ENCODE measurements around the gene SDR9C7.
"Not testable (repeated sequence)": the region's sequence is repeated elsewhere in the genome, so short reads cannot be mapped to it uniquely, and the experiment has no call there.

DNA sequence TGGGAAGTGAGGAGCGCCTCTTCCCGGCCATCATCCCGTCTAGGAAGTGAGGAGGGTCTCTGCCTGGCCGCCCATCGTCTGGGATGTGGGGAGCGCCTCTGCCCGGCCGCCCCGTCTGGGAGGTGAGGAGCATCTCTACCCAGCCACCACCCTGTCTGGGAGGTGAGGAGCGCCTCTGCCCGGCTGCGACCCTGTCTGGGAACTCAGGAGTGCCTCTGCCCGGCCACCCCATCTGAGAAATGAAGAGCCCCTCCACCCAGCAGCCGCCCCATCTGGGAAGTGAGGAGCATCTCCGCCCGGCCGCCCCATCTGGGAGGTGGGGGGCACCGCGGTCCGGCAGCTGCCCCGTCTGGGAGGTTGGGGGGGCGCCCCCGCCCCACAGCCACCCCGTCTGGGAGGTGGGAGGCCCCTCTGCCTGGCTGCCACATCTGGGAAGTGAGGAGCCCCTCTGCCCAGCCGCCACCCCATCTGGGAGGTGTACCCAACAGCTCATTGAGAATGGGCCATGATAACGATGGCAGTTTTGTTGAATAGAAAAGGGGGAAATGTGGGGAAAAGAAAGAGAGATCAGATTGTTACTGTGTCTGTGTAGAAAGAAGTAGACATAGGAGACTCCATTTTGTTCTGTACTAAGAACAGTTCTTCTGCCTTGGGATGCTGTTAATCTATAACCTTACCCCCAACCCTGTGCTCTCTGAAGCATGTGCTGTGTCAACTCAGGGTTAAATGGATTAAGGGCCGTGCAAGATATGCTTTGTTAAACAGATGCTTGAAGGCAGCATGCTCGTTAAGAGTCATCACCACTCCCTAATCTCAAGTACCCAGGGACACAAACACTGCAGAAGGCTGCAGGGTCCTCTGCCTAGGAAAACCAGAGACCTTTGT is 54.7 kb downstream of the SDR9C7 start:
- TF ChIP-seq POLR2A (IDR thresholded peaks at IDR 0.05), result not testable (repeated sequence)
- TF ChIP-seq, protein P1, sequence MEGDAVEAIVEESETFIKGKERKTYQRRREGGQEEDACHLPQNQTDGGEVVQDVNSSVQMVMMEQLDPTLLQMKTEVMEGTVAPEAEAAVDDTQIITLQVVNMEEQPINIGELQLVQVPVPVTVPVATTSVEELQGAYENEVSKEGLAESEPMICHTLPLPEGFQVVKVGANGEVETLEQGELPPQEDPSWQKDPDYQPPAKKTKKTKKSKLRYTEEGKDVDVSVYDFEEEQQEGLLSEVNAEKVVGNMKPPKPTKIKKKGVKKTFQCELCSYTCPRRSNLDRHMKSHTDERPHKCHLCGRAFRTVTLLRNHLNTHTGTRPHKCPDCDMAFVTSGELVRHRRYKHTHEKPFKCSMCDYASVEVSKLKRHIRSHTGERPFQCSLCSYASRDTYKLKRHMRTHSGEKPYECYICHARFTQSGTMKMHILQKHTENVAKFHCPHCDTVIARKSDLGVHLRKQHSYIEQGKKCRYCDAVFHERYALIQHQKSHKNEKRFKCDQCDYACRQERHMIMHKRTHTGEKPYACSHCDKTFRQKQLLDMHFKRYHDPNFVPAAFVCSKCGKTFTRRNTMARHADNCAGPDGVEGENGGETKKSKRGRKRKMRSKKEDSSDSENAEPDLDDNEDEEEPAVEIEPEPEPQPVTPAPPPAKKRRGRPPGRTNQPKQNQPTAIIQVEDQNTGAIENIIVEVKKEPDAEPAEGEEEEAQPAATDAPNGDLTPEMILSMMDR (IDR thresholded peaks at IDR 0.05), result not testable (repeated sequence)

Measured in body of pancreas (tissue), 4 donors.